Left lobe of liver (tissue), 2 donors: Measurements from ENCODE around the gene VPS9D1. TPM values are rescaled to one million over a fixed set of nuclear protein-coding genes. Genes with fewer than 3 reads are reported as not detected.
"Not testable (repeated sequence)": the region's sequence is repeated elsewhere in the genome, so short reads cannot be mapped to it uniquely, and the experiment has no call there.

Source experiments
- ATAC-seq: fragments of 200-7000 bp; cut with Tn5 transposase; one replicate; pipeline ENCODE4 v1.9.1; 2020; ENCODE audit warnings: mild to moderate bottlenecking, moderate library complexity
- DNase-seq: peaks from one replicate; pipeline ENCODE4 v3.0.0-alpha.2; 2020; ENCODE audit warnings: low spot score
- total RNA-seq: library from RNA; stranded (reverse); gene quantifications from one replicate; pipeline ENCODE4 v1.2.1, GENCODE V29; 2021
- donor health status: DM: no; HTN: no; CAD: no; lungs with moderate emphysema.
- donor health status: DM: no; HTN: yes; CAD: no.

VPS9D1 gene
- total RNA-seq, 1 donor from 2014 or later, result 15.0 TPM

DNA sequence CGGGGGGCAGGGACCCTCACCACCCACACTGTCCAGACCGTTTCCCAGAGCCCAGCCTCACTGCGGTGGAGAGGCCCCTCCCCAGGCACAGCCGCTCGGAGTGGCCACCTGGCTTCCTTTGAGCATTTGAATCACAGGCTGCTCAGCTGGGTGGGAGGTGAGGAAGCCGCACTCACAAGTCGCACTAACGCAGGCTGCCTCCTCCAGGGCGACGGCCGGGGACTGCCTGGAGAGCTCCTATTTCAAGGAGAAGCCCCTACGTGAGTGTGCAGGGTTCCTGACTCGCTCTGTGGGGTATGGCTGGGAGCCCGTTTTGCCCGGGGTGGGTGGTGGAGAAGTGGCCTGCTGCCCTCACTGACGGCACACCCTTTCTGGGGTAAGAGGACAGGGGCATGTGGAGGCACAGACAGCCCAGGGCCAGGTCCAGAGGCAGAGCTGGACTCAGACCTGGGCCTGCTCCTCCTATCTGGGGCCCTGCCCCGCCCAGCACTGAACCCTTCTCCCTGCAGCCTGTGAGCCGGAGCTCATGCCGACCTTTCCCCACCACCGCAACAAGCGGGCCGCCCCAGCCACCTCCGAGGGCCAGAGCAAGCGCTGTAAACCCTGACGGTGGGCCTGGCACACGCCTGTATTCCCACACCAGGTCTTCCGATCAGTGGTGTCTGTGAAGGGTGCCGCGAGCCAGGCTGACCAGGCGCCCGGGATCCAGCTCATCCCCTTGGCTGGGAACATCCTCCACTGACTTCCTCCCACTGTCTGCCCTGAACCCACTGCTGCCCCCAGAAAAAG is 25.4 kb downstream of the VPS9D1 start:
- DNase-seq (no peak), ATAC-seq (no peak)

DNA sequence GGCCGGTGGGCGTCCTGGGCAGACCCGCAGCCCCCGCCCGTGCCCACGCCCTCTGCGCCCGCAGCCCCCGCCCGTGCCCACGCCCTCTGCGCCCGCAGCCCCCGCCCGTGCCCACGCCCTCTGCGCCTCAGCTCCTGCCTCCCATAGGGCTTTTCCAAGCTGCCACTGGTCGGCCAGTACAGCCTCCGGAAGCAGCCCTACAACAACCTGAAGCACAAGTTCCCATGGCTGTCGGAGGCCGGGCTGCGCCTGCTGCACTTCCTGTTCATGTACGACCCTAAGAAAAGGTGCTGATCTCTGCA is 26.0 kb downstream of the VPS9D1 start:
- not testable (repeated sequence) for DNase-seq, ATAC-seq

DNA sequence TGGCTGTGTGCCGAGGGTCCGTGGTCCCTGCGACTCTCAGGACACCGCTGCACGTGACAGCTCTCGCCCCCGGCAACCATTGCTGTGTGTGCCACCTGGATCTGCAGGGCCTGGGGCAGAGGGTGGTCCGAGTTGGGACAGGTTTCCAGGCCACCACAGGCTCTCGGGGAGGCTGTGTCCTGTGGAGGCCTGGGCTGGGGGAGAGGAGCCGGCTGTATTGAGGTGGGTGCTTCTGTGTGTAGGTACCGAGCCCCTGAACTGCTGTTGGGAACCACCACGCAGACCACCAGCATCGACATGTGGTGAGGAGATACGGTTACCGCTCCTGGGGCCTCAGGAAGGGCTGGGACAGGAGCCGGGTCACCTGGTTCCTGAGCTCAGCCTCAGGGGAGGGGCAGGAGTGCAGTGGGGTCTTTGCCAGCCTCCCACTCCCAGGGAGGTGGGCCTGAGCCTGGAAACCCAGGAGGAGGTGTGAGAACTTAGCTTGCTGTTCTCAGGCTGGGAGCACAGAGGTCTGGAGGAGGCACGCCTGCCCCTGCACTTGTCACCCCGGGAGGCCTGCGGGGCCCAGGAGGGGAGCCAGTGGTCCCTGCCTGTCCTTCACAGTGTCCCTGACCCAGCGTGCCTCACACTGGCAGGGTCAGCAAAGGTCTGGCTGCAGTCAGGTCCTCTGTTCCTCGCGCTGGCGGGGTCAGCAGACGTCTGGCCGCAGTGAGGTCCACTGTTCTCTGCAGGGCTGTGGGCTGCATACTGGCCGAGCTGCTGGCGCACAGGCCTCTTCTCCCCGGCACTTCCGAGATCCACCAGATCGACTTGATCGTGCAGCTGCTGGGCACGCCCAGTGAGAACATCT is 26.5 kb downstream of the VPS9D1 start:
- ATAC-seq, result peak; percentile 3
- no peak for DNase-seq

DNA sequence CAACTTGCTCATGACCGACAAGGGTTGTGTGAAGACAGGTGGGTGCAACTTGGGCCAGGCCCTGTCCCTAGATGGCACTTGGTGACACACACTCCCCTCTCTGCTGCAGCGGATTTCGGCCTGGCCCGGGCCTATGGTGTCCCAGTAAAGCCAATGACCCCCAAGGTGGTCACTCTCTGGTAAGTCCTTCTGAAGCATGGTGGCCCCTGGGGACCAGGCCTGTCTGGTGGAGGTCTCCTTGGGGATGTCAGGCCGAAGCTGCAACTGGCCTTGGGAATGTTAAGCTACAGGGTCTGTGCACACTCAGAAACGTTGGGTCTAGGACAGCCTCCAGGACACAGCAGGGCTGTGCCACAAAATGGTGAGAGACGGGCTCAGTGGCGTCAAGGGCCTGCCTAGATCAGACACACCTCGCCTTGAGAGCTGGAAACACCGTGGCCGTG is 27.4 kb downstream of the VPS9D1 start:
- no peak for DNase-seq
- ATAC-seq, result no peak

DNA sequence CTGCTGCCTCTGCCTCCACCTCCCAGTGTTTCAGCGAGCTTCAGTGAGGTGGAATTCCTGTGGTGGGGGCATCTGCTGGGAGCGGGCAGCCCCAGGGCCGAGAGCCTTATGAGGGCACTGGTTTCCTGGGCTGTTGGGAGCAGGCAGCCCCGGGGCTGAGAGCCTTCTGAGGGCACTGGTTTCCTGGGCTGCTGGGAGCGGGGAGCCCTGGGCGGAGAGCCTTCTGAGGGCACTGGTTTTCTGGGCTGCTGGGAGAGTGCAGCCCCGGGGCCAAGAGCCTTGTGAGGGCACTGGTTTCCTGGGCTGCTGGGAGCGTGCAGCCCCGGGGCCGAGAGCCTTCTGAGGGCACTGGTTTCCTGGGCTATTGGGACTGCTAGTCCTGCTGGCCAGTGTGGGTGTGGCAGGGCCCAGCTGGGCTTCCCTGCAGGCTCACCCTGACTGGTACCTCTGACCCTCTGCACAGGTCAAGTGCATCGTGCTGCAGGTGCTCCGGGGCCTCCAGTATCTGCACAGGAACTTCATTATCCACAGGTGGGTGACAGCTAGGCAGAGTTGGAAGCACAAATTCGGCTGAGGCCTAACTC is 28.6 kb downstream of the VPS9D1 start:
- DNase-seq (no peak), ATAC-seq (no peak)

DNA sequence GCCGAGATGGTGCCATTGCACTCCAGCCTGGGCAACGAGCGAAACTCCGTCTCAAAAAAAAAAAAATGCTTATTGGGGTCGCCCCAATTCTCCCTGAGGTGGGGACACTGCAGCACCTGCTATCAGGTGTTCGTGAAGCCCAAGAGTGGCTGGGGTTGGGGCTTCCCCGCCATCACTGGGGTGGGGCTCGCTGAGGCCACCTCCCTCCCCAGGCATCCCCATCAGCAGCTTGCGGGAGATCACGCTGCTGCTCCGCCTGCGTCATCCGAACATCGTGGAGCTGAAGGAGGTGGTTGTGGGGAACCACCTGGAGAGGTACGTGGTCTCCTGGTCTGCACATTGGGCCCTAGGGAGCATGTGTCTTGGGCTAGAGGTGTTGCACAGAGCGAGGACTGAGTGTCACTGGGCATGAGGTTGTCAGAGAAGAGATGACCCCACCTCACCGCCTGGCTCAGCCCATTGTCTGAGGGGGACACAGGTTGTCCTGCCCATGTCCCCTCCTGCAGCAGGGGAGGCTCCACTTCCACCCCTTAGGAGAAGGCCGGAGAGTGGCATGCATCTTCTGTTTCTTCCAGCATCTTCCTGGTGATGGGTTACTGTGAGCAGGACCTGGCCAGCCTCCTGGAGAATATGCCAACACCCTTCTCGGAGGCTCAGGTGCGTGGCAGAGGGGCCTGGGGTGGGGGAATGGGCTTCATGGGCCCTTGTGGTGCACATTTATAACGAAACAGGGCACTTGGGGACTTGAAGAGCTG is 29.3 kb downstream of the VPS9D1 start:
- ATAC-seq (no peak), DNase-seq (no peak)

DNA sequence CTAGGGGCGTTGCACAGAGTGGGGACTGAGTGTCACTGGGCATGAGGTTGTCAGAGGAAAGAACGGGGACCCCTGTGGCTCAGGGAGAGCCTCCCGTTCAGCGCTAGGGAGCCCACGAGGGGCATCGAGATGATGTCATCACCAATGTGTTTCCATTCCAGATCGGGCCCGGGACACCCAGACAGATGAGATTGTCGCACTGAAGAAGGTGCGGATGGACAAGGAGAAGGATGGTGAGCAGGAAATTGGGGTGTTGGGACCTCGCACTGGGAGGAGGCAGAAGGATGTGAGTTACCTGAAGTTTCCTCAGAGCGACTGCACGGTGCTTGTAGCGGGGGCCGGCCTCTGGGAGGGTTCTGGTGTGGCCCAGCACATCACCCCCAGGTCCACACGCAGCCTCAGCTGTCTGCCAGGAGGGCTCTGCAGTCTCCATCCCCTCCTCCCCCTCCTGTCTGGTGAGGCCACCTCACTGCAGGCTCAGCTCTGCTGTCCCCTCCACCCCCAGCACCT is 30.3 kb downstream of the VPS9D1 start:
- ATAC-seq (no peak), DNase-seq (no peak)

DNA sequence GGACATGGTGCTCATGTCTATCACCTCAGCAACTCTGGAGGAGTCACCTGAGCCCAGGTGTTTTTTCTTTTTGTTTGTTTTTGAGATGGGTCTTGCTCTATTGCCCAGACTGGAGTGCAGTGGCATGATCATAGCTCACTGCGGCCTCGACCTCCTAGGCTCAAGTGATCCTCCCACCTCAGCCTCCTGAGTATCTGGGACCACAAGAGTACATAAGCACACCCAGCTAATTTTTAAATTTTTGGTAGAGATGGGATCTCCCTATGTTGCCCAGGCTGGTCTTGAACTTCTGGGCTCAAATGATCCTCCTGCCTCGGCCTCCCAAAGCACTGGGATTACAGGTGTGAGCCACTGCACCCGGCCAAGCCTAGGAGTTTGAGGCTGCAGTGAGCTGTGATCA is 31.1 kb downstream of the VPS9D1 start:
- ATAC-seq, DNase-seq: not testable (repeated sequence)

DNA sequence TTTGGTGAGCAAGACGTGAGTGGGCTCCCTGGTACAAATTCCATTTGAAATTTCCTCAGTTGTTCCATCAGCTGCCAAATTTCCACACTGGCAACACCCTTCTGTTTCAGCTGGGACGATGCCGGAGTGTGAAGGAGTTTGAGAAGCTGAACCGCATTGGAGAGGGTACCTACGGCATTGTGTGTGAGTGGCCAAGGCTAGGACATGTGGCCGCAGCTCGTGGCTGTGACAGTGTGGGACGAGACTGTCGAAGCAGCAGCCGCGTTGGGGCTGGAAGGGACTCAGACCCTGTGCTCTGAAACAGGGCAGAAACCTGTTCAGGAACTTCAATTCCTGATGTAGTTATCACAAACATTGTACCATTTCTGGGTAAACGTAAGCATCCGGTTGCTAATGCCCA is 31.6 kb downstream of the VPS9D1 start:
- no peak for DNase-seq

DNA sequence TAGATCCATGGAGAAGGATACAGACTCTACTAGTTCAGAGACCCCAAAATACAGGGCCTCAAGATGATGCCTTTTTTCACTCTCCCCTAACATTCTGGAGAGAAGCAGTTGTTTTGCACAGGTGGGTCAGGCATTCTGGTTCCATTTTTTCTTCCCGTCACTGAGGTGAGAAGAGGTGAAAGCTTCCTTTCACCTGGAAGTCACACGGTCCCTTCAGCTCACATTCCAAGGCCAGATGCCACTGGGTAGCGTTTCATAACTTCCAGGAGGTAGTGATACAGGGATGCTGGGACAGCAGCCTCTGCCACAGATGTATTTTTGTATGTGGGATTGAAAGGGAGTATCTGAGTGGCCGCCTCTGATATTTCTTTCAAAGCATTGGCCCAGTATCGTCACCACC is 32.3 kb downstream of the VPS9D1 start:
- no peak for DNase-seq
- no peak for ATAC-seq

More for the DNA sequence above, 31.6 kb downstream of the VPS9D1 start:
- ATAC-seq, result no peak

DNA sequence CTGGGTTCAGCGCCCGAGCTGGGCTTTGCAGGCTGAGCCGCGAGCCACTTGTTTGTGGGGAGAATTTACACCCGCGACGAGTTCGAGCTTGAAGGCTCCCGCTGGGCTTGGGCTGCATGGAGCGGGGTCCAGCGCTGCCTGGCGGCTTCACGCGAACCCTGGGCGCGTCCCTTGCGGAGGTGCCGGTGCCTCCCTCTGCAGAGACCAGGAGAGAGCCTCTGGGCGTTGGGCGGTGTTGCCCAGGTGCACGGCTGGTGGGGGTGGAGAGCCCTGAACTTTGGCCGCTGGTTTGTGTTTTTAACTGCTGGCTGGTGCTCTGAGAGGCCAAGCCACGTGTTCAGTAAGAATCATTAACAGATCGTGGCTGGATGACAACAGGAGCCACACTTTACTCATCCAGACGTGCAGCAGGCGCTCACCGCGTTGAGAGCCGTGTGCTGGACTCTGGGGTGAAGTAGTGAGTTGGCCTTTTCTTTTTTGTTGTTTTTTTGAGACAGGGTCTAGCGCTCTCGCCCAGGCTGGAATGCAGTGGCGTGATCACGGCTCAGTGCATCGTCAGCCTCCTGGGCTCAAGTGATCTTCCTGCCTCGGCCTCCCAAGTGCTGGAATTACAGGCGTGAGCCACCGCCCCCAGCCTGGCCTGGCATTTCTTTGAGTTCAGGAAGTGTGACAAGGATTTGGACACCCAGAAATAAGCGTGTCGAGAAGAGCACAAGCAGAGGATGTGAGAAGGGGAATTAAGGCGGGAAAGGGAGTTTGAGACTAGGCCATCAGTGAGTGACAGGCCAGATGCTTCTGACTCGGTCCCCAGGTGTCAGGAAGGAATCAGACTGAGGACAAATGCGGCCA is 33.4 kb downstream of the VPS9D1 start:
- ATAC-seq (peak; percentile 89), DNase-seq (peak; percentile 94)

DNA sequence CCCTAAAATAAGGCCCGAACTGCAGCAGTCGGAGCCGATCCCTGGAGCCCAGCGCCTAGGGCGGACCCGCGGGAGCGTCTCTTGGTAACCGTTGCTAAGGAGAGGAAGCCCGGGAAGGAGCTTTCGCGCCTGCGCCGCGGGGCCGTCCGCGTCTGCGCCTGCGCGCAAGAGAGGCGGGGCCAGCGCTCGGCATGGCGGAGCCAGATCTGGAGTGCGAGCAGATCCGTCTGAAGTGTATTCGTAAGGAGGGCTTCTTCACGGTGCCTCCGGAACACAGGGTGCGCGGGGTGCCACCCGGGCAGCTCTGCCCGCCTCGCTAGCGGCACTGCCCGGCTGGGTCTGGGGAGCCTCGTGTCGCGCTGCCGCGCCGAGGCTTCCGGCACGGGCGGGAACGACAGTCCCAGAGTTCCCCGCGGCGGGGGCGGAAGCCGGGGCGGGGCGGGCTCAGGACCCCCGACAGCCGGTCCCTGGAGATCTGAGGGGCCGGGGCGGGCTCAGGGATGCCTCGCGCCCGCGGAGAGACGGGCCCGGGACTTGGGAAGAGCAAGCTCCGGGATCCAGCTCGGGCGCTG is 34.1 kb downstream of the VPS9D1 start, which contains the start of gene CDK10:
CDK10 (plus strand) TSS at position 170 of the 572 bp plus-strand sequence; CDS start at position 192, 22 bp downstream.
- peak; percentile 82 for ATAC-seq
- DNase-seq, result peak; percentile 95

DNA sequence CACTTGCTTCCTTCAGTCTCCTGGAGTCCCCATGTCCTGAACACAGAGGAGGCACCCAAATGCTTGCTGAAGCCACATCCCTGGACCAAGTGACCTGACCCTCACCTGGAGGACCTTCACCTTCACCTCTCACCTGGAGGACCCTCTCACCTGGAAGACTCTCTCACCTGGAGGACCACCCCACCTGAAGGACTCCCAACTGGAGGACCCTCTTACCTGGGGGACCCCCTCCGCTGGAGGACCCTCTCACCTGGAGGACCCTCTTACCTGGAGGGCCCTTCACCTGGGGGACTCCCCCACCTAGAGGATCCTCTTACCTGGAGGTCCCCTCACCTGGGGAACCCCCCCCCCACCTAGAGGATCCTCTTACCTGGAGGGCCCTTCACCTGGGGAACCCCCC is 34.8 kb downstream of the VPS9D1 start:
- no peak for ATAC-seq
- no peak for DNase-seq

DNA sequence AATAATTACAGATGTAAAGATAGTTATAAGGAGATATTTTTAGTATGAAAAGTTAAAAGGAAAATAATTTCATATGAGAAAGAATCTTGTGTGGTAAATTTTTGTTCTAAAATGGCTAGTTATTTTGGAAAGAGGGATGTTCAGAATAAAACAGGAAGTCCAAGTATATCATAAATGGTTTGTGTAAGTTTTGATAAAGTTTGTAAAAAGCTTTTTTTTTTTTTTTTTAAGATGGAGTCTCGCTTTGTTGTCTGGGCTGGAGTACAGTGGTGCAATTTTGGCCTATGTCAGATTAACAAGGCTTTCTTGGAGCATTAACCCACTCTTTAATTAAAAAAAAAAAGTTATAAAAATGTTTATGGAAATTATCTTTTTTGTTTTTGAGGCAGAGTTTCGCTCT is 42.4 kb downstream of the VPS9D1 start:
- ATAC-seq, result no peak

DNA sequence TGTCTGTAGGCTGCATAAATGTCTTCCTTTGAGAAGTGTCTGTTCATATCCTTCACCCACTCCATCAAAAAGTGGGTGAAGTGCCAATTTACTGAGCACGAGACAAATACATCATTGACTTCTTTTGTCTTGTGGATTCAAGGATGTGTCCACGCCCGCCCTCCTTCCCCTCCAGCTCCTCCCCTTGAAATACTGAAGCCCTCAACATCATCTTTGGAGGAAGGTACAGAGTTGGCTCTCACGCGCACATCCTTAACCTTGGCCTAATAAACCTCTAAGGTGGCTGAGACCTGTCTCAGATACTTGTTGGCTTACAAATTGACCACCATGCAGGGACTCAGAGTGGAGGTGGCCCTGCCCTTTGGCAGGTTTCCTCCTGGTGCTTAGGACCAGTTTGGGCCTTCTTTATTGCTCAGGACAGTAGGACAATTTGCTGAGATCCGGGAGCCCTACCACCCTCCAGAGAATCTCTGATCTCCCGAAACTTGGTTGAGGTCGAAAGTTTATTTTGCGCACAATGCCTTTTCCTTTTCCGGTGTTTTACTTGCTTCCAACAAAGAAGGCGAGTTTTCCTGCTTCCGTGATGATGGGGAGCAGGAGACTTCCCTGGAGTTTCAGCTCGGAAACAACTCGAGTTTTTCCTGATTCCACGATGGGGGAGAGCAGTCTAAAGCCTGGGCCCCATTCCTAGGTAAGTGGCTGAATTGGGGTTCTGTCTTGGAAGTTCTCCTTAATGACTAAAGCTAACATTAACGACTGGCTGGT is 48.3 kb downstream of the VPS9D1 start:
- no peak for ATAC-seq
- no peak for DNase-seq

More for the DNA sequence above, 42.4 kb downstream of the VPS9D1 start:
- no peak for DNase-seq

DNA sequence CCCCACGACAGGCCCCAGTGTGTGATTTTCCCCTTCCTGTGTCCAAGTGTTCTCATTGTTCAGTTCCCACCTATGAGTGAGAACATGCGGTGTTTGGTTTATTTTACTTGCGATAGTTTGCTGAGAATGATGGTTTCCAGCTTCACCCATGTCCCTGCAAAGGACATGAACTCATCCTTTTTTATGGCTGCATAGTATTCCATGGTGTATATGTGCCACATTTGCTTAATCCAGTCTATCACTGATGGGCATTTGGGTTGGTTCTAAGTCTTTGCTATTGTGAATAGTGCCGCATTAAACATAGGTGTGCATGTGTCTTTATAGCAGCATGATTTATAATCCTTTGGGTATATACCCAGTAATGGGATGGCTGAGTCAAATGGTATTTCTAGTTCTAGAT is 49.1 kb downstream of the VPS9D1 start:
- not testable (repeated sequence) for ATAC-seq, DNase-seq

DNA sequence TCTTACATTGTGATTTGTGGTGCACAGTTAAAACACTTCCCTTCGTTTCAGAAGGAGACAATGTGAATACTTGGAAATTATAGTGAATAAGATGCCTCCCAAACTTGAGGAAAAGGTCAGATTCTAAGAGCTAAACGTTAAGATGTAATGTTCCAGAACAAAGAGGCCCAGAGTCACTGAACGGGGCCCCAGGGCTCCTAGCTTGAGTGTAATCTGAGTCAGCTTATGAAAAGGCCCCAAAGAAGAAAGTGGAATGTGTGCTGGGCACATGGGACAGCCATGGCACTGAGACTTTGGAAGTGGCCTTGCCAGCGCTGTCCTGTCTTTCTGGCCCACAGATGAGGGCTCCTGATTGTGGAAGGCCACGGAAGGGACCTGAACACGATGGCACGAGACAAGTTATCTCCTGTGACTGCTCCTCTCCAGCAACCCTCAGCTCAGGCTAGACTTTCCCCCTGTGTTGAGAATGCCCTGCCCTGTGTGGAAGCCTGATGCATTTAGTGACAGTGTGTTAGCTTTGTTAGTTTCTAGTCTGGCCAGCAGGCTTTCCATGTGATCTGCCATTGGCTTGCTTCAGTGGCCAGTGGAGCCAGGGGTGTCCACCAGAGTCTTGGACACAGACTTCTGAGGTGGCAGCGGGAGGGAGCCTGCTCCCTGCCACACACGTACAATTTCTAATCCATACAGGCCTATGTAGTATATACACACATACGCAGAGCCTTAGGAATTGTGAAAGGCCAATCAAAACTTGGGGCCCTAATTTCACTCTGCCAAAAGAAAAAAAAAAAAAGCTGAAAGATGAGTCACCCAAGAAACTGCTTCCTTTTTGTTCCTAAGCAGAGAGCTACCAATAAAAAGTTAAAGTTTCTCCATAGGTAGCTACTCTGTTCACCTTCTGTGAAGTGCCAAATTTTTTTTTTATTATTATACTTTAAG is 49.9 kb downstream of the VPS9D1 start:
- ATAC-seq (no peak), DNase-seq (no peak)
